Gastroesophageal sphincter (tissue), 3 donors: ENCODE results near the gene RNASEH2A.
"Not testable (repeated sequence)": the region's sequence is repeated elsewhere in the genome, so short reads cannot be mapped to it uniquely, and the experiment has no call there.

Experiments
- CTCF ChIP-seq, 4 experiments: fragments of 200-600 bp in 2 of 4; fragments of 450-650 bp in 2 of 4; sonication (generic) in 1 of 4; IDR thresholded peaks; one replicate each; pipeline ENCODE4 v1.5.1; 2017 to 2019; ENCODE audit warnings: antibody characterized with exemption in 4 of 4, mild to moderate bottlenecking in 2 of 4, moderate library complexity in 2 of 4
- POLR2A ChIP-seq, 2 donors: fragments of 450-650 bp; IDR thresholded peaks; one replicate each; pipeline ENCODE4 v1.6.1; 2017; ENCODE audit warnings: antibody characterized with exemption in 2 of 2, mild to moderate bottlenecking in 2 of 2, moderate library complexity in 1 of 2
- POLR2AphosphoS5 ChIP-seq: sonication (generic); formaldehyde crosslinking; IDR thresholded peaks from one replicate; pipeline ENCODE4 v1.6.1; 2017; ENCODE audit warnings: antibody characterized with exemption

- TF ChIP-seq CTCF (IDR thresholded peaks at IDR 0.05); POLR2AphosphoS5; POLR2A (IDR thresholded peaks at IDR 0.05): not testable (repeated sequence)
Measured at GRCh38 chr19:12846613-12847012, 40.2 kb downstream of the RNASEH2A start.
